ENCODE measurements around the gene RFNG.

Gene RFNG

GRCh38 chr17:82088838-82089722 lies 37.5 kb upstream of the RFNG start:
- DNase-seq, result peak; percentile 1

- DNase-seq, result no peak
These were observed 36.6 kb upstream of the RFNG start for GRCh38 chr17:82087961-82088837.

- no peak for DNase-seq
These were observed 35.6 kb upstream of the RFNG start for GRCh38 chr17:82086941-82087906.

GRCh38 chr17:82085931-82086764 lies 34.5 kb upstream of the RFNG start:
- DNase-seq, result peak; percentile 1

- peak; percentile 1 for DNase-seq
These were observed 33.6 kb upstream of the RFNG start for GRCh38 chr17:82085031-82085861.

GRCh38 chr17:82084373-82085030 lies 32.9 kb upstream of the RFNG start:
- no peak for DNase-seq

- DNase-seq, result peak; percentile 0
These were observed 32.1 kb upstream of the RFNG start for GRCh38 chr17:82083533-82084359.

- peak; percentile 0 for DNase-seq
These were observed 31.4 kb upstream of the RFNG start for GRCh38 chr17:82083009-82083408.

GRCh38 chr17:82082456-82082855 lies 30.8 kb upstream of the RFNG start:
- no peak for DNase-seq

GRCh38 chr17:82081966-82082365 lies 30.4 kb upstream of the RFNG start:
- DNase-seq, result no peak

GRCh38 chr17:82081546-82081945 lies 29.9 kb upstream of the RFNG start:
- DNase-seq, result no peak

- peak; percentile 1 for DNase-seq
These were observed 29.3 kb upstream of the RFNG start for GRCh38 chr17:82080789-82081464.

- peak; percentile 1 for DNase-seq
These were observed 28.6 kb upstream of the RFNG start for GRCh38 chr17:82080048-82080788.

GRCh38 chr17:82079001-82079677 lies 27.5 kb upstream of the RFNG start:
- DNase-seq, result peak; percentile 0

GRCh38 chr17:82078433-82078832 lies 26.8 kb upstream of the RFNG start:
- DNase-seq, result no peak

- peak; percentile 0 for DNase-seq
These were observed 26.2 kb upstream of the RFNG start for GRCh38 chr17:82077617-82078358.
